Measurements from ENCODE around the gene DDT. TPM values are rescaled to one million over a fixed set of nuclear protein-coding genes. Genes with fewer than 3 reads are reported as not detected.
"Not testable (repeated sequence)": the region's sequence is repeated elsewhere in the genome, so short reads cannot be mapped to it uniquely, and the experiment has no call there.

The DDT gene
- polyA plus RNA-seq (2013), result 111 TPM

GRCh38 chr22:23974345-23974744 lies at the start of gene DDT:
Gene DDT, minus strand, starts transcription at chr22:23974441. Its CDS starts 27 bp downstream, at chr22:23974414.
- H3K27ac ChIP-seq (ENCODE audit: insufficient read depth in 1 of 2, low read depth in 1 of 2, low read length in 2 of 2, poor library complexity in 1 of 2, severe bottlenecking in 2 of 2); H3K27me3 ChIP-seq (replicated peaks in 2 of 5; ENCODE audit: control insufficient read depth in 4 of 5, insufficient read depth in 5 of 5, low read length in 4 of 5); H3K9me3 ChIP-seq (ENCODE audit: control extremely low read depth in 1 of 5, control insufficient read depth in 4 of 5, insufficient read depth in 2 of 5, low read depth in 1 of 5, low read length in 4 of 5); H3K4me3 ChIP-seq (ENCODE audit: control insufficient read depth in 1 of 7, extremely low read depth in 1 of 7, insufficient read depth in 4 of 7, low read depth in 2 of 7, low read length in 6 of 7); DNase-seq; H3K4me1 ChIP-seq (ENCODE audit: control extremely low read depth in 1 of 4, control insufficient read depth in 4 of 4, insufficient read depth in 4 of 4, low read length in 3 of 4); POLR2A ChIA-PET; CTCF ChIA-PET: not testable (repeated sequence)
- peaks cover 7 to 26% (median 23%) of the 10 kb centered on the region in 4 experiments for H3K36me3 ChIP-seq (ENCODE audit: control insufficient read depth in 4 of 4, insufficient read depth in 4 of 4, low read length in 3 of 4)
- WGBS (ENCODE audit: insufficient coverage), result no CpG with 5 or more reads among the region's 29 CpGs

- CTCF ChIA-PET, result no interaction called here
- POLR2A ChIA-PET, result interaction anchor here (0.7 kb wide), 1 partner anchor 9 kb away, joined by 3 read pairs; no protein-coding TSS in a partner anchor
Measured at GRCh38 chr22:24023204-24023789, 49.1 kb upstream of the DDT start.

GRCh38 chr22:24021304-24021703 lies 47.1 kb upstream of the DDT start:
- POLR2A ChIA-PET, result no interaction called here
- CTCF ChIA-PET, result no interaction called here
- no peaks in the 10 kb centered on the region for H3K4me1 ChIP-seq (ENCODE audit: control extremely low read depth in 1 of 4, control insufficient read depth in 4 of 4, insufficient read depth in 4 of 4, low read length in 3 of 4)
- H3K36me3 ChIP-seq (ENCODE audit: control insufficient read depth in 4 of 4, insufficient read depth in 4 of 4, low read length in 3 of 4), result peaks cover 0 to 8% (median 4%) of the 10 kb centered on the region in 4 experiments
- H3K27me3 ChIP-seq (replicated peaks in 2 of 5; ENCODE audit: control insufficient read depth in 4 of 5, insufficient read depth in 5 of 5, low read length in 4 of 5), result no peaks in the 10 kb centered on the region
- H3K9me3 ChIP-seq (ENCODE audit: control extremely low read depth in 1 of 5, control insufficient read depth in 4 of 5, insufficient read depth in 2 of 5, low read depth in 1 of 5, low read length in 4 of 5), result peaks cover 0 to 10% (median 0%) of the 10 kb centered on the region in 5 experiments
- H3K4me3 ChIP-seq (ENCODE audit: control insufficient read depth in 1 of 7, extremely low read depth in 1 of 7, insufficient read depth in 4 of 7, low read depth in 2 of 7, low read length in 6 of 7), result no peak overlapping the region
- H3K27ac ChIP-seq (ENCODE audit: insufficient read depth in 1 of 2, low read depth in 1 of 2, low read length in 2 of 2, poor library complexity in 1 of 2, severe bottlenecking in 2 of 2), result no peak overlapping the region
- no peak for DNase-seq
- WGBS (ENCODE audit: insufficient coverage), result 100% methylated on average over 1 of the region's 3 CpGs

More at GRCh38 chr22:24023204-24023789, 49.1 kb upstream of the DDT start:
- Histone ChIP-seq H3K27me3 (replicated peaks in 2 of 5; ENCODE audit: control insufficient read depth in 4 of 5, insufficient read depth in 5 of 5, low read length in 4 of 5) (no peaks in the 10 kb centered on the region), H3K4me1 (ENCODE audit: control extremely low read depth in 1 of 4, control insufficient read depth in 4 of 4, insufficient read depth in 4 of 4, low read length in 3 of 4) (peaks cover 4 to 7% (median 6%) of the 10 kb centered on the region in 4 experiments), H3K9me3 (ENCODE audit: control extremely low read depth in 1 of 5, control insufficient read depth in 4 of 5, insufficient read depth in 2 of 5, low read depth in 1 of 5, low read length in 4 of 5) (peaks cover 0 to 10% (median 0%) of the 10 kb centered on the region in 5 experiments), H3K36me3 (ENCODE audit: control insufficient read depth in 4 of 4, insufficient read depth in 4 of 4, low read length in 3 of 4) (peaks cover 0 to 7% (median under 1%) of the 10 kb centered on the region in 4 experiments), H3K4me3 (ENCODE audit: control insufficient read depth in 1 of 7, extremely low read depth in 1 of 7, insufficient read depth in 4 of 7, low read depth in 2 of 7, low read length in 6 of 7) (no peak overlapping the region), H3K27ac (ENCODE audit: insufficient read depth in 1 of 2, low read depth in 1 of 2, low read length in 2 of 2, poor library complexity in 1 of 2, severe bottlenecking in 2 of 2) (no peak overlapping the region)
- no peak for DNase-seq

GRCh38 chr22:24016156-24016555 lies 41.9 kb upstream of the DDT start:
- no peak overlapping the region for H3K4me3 ChIP-seq (ENCODE audit: control insufficient read depth in 1 of 7, extremely low read depth in 1 of 7, insufficient read depth in 4 of 7, low read depth in 2 of 7, low read length in 6 of 7)
- peaks cover 3 to 15% (median 11%) of the 10 kb centered on the region in 4 experiments for H3K4me1 ChIP-seq (ENCODE audit: control extremely low read depth in 1 of 4, control insufficient read depth in 4 of 4, insufficient read depth in 4 of 4, low read length in 3 of 4)
- H3K27me3 ChIP-seq (replicated peaks in 2 of 5; ENCODE audit: control insufficient read depth in 4 of 5, insufficient read depth in 5 of 5, low read length in 4 of 5), result no peaks in the 10 kb centered on the region
- ChIA-PET POLR2A (no interaction called here), CTCF (interaction anchor here (1.0 kb wide), 1 partner anchor 133 kb away, joined by 3 read pairs; no protein-coding TSS in a partner anchor)
- no peak for DNase-seq
- H3K36me3 ChIP-seq (ENCODE audit: control insufficient read depth in 4 of 4, insufficient read depth in 4 of 4, low read length in 3 of 4), result peaks cover 0 to 8% (median 0%) of the 10 kb centered on the region in 4 experiments
- H3K27ac ChIP-seq (ENCODE audit: insufficient read depth in 1 of 2, low read depth in 1 of 2, low read length in 2 of 2, poor library complexity in 1 of 2, severe bottlenecking in 2 of 2), result no peak overlapping the region
- no CpG with 5 or more reads among the region's 1 CpG for WGBS (ENCODE audit: insufficient coverage)
- H3K9me3 ChIP-seq (ENCODE audit: control extremely low read depth in 1 of 5, control insufficient read depth in 4 of 5, insufficient read depth in 2 of 5, low read depth in 1 of 5, low read length in 4 of 5), result no peaks in the 10 kb centered on the region

GRCh38 chr22:24011735-24012068 lies 37.5 kb upstream of the DDT start:
- 2% methylated on average over 8 of the region's 10 CpGs for WGBS (ENCODE audit: insufficient coverage)
- CTCF ChIA-PET, result interaction anchor here (1.3 to 1.8 kb wide), 2 partner anchors 16 to 19 kb away, joined by 3 read pairs; no protein-coding TSS in a partner anchor

GRCh38 chr22:24010018-24010391 lies 35.8 kb upstream of the DDT start:
- ChIA-PET POLR2A (no interaction called here), CTCF (no interaction called here)
- H3K36me3 ChIP-seq (ENCODE audit: control insufficient read depth in 4 of 4, insufficient read depth in 4 of 4, low read length in 3 of 4), result no peaks in the 10 kb centered on the region
- H3K4me1 ChIP-seq (ENCODE audit: control extremely low read depth in 1 of 4, control insufficient read depth in 4 of 4, insufficient read depth in 4 of 4, low read length in 3 of 4), result peaks cover 3 to 15% (median 14%) of the 10 kb centered on the region in 4 experiments
- no peak overlapping the region for H3K27ac ChIP-seq (ENCODE audit: insufficient read depth in 1 of 2, low read depth in 1 of 2, low read length in 2 of 2, poor library complexity in 1 of 2, severe bottlenecking in 2 of 2)
- H3K27me3 ChIP-seq (replicated peaks in 2 of 5; ENCODE audit: control insufficient read depth in 4 of 5, insufficient read depth in 5 of 5, low read length in 4 of 5), result no peaks in the 10 kb centered on the region
- 100% methylated on average over 2 of the region's 2 CpGs for WGBS (ENCODE audit: insufficient coverage)
- no peak for DNase-seq
- no peak overlapping the region for H3K4me3 ChIP-seq (ENCODE audit: control insufficient read depth in 1 of 7, extremely low read depth in 1 of 7, insufficient read depth in 4 of 7, low read depth in 2 of 7, low read length in 6 of 7)
- H3K9me3 ChIP-seq (ENCODE audit: control extremely low read depth in 1 of 5, control insufficient read depth in 4 of 5, insufficient read depth in 2 of 5, low read depth in 1 of 5, low read length in 4 of 5), result no peaks in the 10 kb centered on the region

More at GRCh38 chr22:24011735-24012068, 37.5 kb upstream of the DDT start:
- DNase-seq, result no peak
- no peaks in the 10 kb centered on the region for H3K27me3 ChIP-seq (replicated peaks in 2 of 5; ENCODE audit: control insufficient read depth in 4 of 5, insufficient read depth in 5 of 5, low read length in 4 of 5)
- peaks cover 3 to 15% (median 14%) of the 10 kb centered on the region in 4 experiments for H3K4me1 ChIP-seq (ENCODE audit: control extremely low read depth in 1 of 4, control insufficient read depth in 4 of 4, insufficient read depth in 4 of 4, low read length in 3 of 4)
- H3K9me3 ChIP-seq (ENCODE audit: control extremely low read depth in 1 of 5, control insufficient read depth in 4 of 5, insufficient read depth in 2 of 5, low read depth in 1 of 5, low read length in 4 of 5), result no peaks in the 10 kb centered on the region
- H3K36me3 ChIP-seq (ENCODE audit: control insufficient read depth in 4 of 4, insufficient read depth in 4 of 4, low read length in 3 of 4), result no peaks in the 10 kb centered on the region
- H3K4me3 ChIP-seq (ENCODE audit: control insufficient read depth in 1 of 7, extremely low read depth in 1 of 7, insufficient read depth in 4 of 7, low read depth in 2 of 7, low read length in 6 of 7), result peak overlapping the region; percentile 80 to 97 (median 92)
- H3K27ac ChIP-seq (ENCODE audit: insufficient read depth in 1 of 2, low read depth in 1 of 2, low read length in 2 of 2, poor library complexity in 1 of 2, severe bottlenecking in 2 of 2), result peak overlapping the region; percentile 52 to 90
- POLR2A ChIA-PET, result no interaction called here

- Histone ChIP-seq H3K27ac (ENCODE audit: insufficient read depth in 1 of 2, low read depth in 1 of 2, low read length in 2 of 2, poor library complexity in 1 of 2, severe bottlenecking in 2 of 2) (no peak overlapping the region), H3K27me3 (replicated peaks in 2 of 5; ENCODE audit: control insufficient read depth in 4 of 5, insufficient read depth in 5 of 5, low read length in 4 of 5) (no peaks in the 10 kb centered on the region), H3K9me3 (ENCODE audit: control extremely low read depth in 1 of 5, control insufficient read depth in 4 of 5, insufficient read depth in 2 of 5, low read depth in 1 of 5, low read length in 4 of 5) (no peaks in the 10 kb centered on the region), H3K36me3 (ENCODE audit: control insufficient read depth in 4 of 4, insufficient read depth in 4 of 4, low read length in 3 of 4) (no peaks in the 10 kb centered on the region), H3K4me1 (ENCODE audit: control extremely low read depth in 1 of 4, control insufficient read depth in 4 of 4, insufficient read depth in 4 of 4, low read length in 3 of 4) (peaks cover 3 to 15% (median 14%) of the 10 kb centered on the region in 4 experiments), H3K4me3 (ENCODE audit: control insufficient read depth in 1 of 7, extremely low read depth in 1 of 7, insufficient read depth in 4 of 7, low read depth in 2 of 7, low read length in 6 of 7) (no peak overlapping the region)
- peak in 1 of 3 donors; percentile 56 for DNase-seq
- CTCF ChIA-PET, result no interaction called here
- WGBS (ENCODE audit: insufficient coverage), result 94% methylated on average over 6 of the region's 7 CpGs
- POLR2A ChIA-PET, result no interaction called here
Measured at GRCh38 chr22:24009227-24010017, 35.2 kb upstream of the DDT start.
